ENCODE measurements around the gene GFPT2.

DNA sequence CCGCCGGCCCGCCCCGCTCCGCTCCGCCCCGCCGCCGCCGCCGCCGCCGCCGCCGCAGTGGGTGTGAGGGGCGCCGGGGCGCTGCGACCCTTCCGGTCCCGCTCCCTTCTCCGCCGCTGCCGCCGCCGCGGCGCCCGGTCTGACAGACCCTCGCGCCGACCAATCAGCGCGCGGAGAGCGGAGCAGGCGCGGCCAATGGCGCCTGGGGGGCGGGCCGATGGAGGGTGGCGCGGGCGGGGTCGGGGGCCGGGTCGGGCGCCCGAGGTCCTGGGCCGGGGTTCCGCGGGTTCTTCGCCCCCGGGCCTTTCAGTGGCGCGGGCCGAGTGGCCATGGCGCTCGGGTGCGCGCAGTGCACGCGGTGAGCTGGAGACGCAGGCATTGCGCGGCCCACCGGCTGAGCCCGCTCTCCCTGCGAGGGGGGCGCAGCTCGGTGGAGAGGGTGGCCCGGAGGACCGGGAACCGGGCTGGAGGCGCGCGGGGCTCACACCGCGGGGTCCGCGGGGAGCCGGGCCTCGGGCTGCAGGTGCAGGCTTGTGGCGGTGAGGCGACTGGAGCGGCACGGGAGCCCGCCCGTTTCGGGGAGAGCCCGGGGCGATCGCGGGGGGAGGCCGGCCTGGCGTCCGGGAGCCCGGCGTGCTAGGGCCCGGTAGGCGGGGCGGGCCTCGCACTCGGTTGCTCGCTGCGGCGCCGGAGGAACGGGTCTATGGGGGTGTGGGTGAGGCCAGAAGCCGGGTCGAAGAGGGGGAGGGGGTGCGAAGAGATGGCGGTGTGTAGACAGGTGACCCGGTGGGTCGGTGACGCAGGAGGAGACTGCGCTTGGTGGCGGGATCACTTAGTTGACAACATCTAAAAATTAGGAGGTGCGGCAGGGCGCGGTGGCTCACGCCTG, 60.9 kb downstream of the GFPT2 start, which contains the start of gene MAPK9:
- TF ChIP-seq CTCF (IDR thresholded peaks at IDR 0.05) = no peak
- no peak for TF ChIP-seq POLR2A (IDR thresholded peaks at IDR 0.05)
